ENCODE data around the gene ETFRF1.
A peak's percentile ranks its signal among the peaks of the same experiment; 100 is the strongest.

ETFRF1 gene

GRCh38 chr12:25146686-25147085 is 48.4 kb upstream of the ETFRF1 start:
- no peak overlapping the region for H3K27ac ChIP-seq (ENCODE audit: extremely low read depth, low read depth, low read length)
- H3K36me3 ChIP-seq (ENCODE audit: control insufficient read depth in 2 of 2, insufficient read depth in 1 of 2, low read length in 2 of 2), result no peaks in the 10 kb centered on the region
- H3K4me3 ChIP-seq (ENCODE audit: low read depth, low read length), result no peak overlapping the region
- CTCF ChIA-PET, result interaction anchor here (0.6 to 2.1 kb wide), 3 partner anchors 9 to 155 kb away, joined by 3 to 11 read pairs (median 3); no protein-coding TSS in a partner anchor
- H3K9me3 ChIP-seq (ENCODE audit: control insufficient read depth, insufficient read depth, low read depth, low read length), result no peaks in the 10 kb centered on the region
- POLR2A ChIA-PET, result no interaction called here
- H3K4me1 ChIP-seq (ENCODE audit: control insufficient read depth, insufficient read depth, low read length), result no peaks in the 10 kb centered on the region
- TF ChIP-seq REPIN1 (tag by site-specific recombination; IDR thresholded peaks at IDR 0.05; ENCODE audit: low read depth), result no peak
- TF ChIP-seq PRDM6 (tag by site-specific recombination; IDR thresholded peaks at IDR 0.05), result no peak
- TF ChIP-seq, protein P1, sequence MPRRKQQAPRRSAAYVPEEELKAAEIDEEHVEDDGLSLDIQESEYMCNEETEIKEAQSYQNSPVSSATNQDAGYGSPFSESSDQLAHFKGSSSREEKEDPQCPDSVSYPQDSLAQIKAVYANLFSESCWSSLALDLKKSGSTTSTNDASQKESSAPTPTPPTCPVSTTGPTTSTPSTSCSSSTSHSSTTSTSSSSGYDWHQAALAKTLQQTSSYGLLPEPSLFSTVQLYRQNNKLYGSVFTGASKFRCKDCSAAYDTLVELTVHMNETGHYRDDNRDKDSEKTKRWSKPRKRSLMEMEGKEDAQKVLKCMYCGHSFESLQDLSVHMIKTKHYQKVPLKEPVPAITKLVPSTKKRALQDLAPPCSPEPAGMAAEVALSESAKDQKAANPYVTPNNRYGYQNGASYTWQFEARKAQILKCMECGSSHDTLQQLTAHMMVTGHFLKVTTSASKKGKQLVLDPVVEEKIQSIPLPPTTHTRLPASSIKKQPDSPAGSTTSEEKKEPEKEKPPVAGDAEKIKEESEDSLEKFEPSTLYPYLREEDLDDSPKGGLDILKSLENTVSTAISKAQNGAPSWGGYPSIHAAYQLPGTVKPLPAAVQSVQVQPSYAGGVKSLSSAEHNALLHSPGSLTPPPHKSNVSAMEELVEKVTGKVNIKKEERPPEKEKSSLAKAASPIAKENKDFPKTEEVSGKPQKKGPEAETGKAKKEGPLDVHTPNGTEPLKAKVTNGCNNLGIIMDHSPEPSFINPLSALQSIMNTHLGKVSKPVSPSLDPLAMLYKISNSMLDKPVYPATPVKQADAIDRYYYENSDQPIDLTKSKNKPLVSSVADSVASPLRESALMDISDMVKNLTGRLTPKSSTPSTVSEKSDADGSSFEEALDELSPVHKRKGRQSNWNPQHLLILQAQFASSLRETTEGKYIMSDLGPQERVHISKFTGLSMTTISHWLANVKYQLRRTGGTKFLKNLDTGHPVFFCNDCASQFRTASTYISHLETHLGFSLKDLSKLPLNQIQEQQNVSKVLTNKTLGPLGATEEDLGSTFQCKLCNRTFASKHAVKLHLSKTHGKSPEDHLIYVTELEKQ (tag by site-specific recombination; IDR thresholded peaks at IDR 0.05; ENCODE audit: borderline replicate concordance), result no peak
- TF ChIP-seq ZXDB (tag by site-specific recombination; IDR thresholded peaks at IDR 0.05), result no peak
- no peak for TF ChIP-seq ZFHX2 (tag by site-specific recombination; conservative IDR thresholded peaks at IDR 0.05)
- no peak for TF ChIP-seq ZNF600 (tag by site-specific recombination; IDR thresholded peaks at IDR 0.05)
- no peak for TF ChIP-seq ZSCAN23 (tag by site-specific recombination; IDR thresholded peaks at IDR 0.05)
- TF ChIP-seq CTCF (tag by site-specific recombination; IDR thresholded peaks at IDR 0.05), result no peak
- no peak for TF ChIP-seq ZNF202 (tag by site-specific recombination; IDR thresholded peaks at IDR 0.05; ENCODE audit: borderline replicate concordance)
- TF ChIP-seq ZNF548 (tag by site-specific recombination; IDR thresholded peaks at IDR 0.05), result no peak

DNA sequence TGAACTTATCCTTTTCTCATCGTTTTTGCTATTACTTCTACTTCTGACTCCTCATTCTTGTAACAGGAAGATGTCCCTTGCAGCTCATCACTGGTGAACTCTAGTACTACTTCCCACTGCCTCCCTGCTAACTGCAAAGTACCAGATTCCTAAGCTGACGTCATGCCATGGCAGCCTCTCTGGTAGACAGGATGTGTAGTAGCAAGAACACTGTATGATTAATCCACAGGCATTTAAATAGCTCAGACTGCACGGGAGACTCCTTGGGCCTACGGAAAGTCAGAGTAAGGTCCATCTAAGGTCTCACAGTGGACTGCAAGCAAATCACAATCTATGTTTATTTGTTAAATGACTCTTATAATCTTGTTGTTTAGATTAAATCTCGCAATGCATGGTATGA is 43.6 kb upstream of the ETFRF1 start:
- no peak overlapping the region for H3K4me3 ChIP-seq (ENCODE audit: low read depth, low read length)
- CTCF ChIA-PET, result interaction anchor here (0.6 to 5.8 kb wide), 5 partner anchors 20 to 1733 kb away, joined by 4 to 28 read pairs (median 4); no protein-coding TSS in a partner anchor
- H3K27ac ChIP-seq (ENCODE audit: extremely low read depth, low read depth, low read length), result no peak overlapping the region
- POLR2A ChIA-PET, result interaction anchor here (1.0 kb wide), 1 partner anchor 44 kb away, joined by 3 read pairs; the partner anchor contains the start of genes DNAI7 and ETFRF1
- no peaks in the 10 kb centered on the region for H3K9me3 ChIP-seq (ENCODE audit: control insufficient read depth, insufficient read depth, low read depth, low read length)
- H3K4me1 ChIP-seq (ENCODE audit: control insufficient read depth, insufficient read depth, low read length), result no peaks in the 10 kb centered on the region
- no peaks in the 10 kb centered on the region for H3K36me3 ChIP-seq (ENCODE audit: control insufficient read depth in 2 of 2, insufficient read depth in 1 of 2, low read length in 2 of 2)
- TF ChIP-seq, protein P2, sequence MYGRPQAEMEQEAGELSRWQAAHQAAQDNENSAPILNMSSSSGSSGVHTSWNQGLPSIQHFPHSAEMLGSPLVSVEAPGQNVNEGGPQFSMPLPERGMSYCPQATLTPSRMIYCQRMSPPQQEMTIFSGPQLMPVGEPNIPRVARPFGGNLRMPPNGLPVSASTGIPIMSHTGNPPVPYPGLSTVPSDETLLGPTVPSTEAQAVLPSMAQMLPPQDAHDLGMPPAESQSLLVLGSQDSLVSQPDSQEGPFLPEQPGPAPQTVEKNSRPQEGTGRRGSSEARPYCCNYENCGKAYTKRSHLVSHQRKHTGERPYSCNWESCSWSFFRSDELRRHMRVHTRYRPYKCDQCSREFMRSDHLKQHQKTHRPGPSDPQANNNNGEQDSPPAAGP (tag by site-specific recombination; IDR thresholded peaks at IDR 0.05), result no peak
- peak; percentile 34; the same call in 1 of the 2 replicates for TF ChIP-seq ZNF660 (tag by site-specific recombination; IDR thresholded peaks at IDR 0.05)
- peak; percentile 71; the same call in 1 of the 2 replicates for TF ChIP-seq ZBTB17 (tag by site-specific recombination; IDR thresholded peaks at IDR 0.05)
- no peak for TF ChIP-seq ZNF664 (tag by site-specific recombination; IDR thresholded peaks at IDR 0.05)
- TF ChIP-seq ZNF404 (tag by site-specific recombination; IDR thresholded peaks at IDR 0.05), result no peak
- TF ChIP-seq, protein P3, sequence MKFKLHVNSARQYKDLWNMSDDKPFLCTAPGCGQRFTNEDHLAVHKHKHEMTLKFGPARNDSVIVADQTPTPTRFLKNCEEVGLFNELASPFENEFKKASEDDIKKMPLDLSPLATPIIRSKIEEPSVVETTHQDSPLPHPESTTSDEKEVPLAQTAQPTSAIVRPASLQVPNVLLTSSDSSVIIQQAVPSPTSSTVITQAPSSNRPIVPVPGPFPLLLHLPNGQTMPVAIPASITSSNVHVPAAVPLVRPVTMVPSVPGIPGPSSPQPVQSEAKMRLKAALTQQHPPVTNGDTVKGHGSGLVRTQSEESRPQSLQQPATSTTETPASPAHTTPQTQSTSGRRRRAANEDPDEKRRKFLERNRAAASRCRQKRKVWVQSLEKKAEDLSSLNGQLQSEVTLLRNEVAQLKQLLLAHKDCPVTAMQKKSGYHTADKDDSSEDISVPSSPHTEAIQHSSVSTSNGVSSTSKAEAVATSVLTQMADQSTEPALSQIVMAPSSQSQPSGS (tag by site-specific recombination; IDR thresholded peaks at IDR 0.05; ENCODE audit: low read depth), result peak; percentile 68; the same call in 1 of the 2 replicates
- no peak for TF ChIP-seq ZBTB48 (tag by site-specific recombination; IDR thresholded peaks at IDR 0.05)
- peak; percentile 44; the same call in 1 of the 2 replicates for TF ChIP-seq ZBTB21 (tag by site-specific recombination; IDR thresholded peaks at IDR 0.05)
- TF ChIP-seq ZNF76 (tag by site-specific recombination; IDR thresholded peaks at IDR 0.05; ENCODE audit: borderline replicate concordance, low read depth), result no peak
- no peak for TF ChIP-seq KLF8 (tag by site-specific recombination; IDR thresholded peaks at IDR 0.05)
- TF ChIP-seq ZBTB20 (tag by site-specific recombination; IDR thresholded peaks at IDR 0.05), result peak; percentile 40; the same call in 1 of the 2 replicates
- no peak for TF ChIP-seq ZFP37 (tag by site-specific recombination; IDR thresholded peaks at IDR 0.05)
- no peak for TF ChIP-seq ZNF658 (tag by site-specific recombination; IDR thresholded peaks at IDR 0.05)
- 0 out of 2 replicates have a peak, but pooled peaks have one; percentile 28 for TF ChIP-seq OSR2 (tag by site-specific recombination; IDR thresholded peaks at IDR 0.05)
- no peak for TF ChIP-seq ZNF768 (tag by site-specific recombination; IDR thresholded peaks at IDR 0.05)
- TF ChIP-seq, protein P4, sequence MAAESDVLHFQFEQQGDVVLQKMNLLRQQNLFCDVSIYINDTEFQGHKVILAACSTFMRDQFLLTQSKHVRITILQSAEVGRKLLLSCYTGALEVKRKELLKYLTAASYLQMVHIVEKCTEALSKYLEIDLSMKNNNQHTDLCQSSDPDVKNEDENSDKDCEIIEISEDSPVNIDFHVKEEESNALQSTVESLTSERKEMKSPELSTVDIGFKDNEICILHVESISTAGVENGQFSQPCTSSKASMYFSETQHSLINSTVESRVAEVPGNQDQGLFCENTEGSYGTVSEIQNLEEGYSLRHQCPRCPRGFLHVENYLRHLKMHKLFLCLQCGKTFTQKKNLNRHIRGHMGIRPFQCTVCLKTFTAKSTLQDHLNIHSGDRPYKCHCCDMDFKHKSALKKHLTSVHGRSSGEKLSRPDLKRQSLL (tag by site-specific recombination; IDR thresholded peaks at IDR 0.05), result no peak
